ENCODE data around the gene SMO. TPM values are rescaled to one million over a fixed set of nuclear protein-coding genes. Genes with fewer than 3 reads are reported as not detected.

Gene SMO
- total RNA-seq, 2 donors from 2014 or later, result 75.5 to 76.2 TPM

DNA sequence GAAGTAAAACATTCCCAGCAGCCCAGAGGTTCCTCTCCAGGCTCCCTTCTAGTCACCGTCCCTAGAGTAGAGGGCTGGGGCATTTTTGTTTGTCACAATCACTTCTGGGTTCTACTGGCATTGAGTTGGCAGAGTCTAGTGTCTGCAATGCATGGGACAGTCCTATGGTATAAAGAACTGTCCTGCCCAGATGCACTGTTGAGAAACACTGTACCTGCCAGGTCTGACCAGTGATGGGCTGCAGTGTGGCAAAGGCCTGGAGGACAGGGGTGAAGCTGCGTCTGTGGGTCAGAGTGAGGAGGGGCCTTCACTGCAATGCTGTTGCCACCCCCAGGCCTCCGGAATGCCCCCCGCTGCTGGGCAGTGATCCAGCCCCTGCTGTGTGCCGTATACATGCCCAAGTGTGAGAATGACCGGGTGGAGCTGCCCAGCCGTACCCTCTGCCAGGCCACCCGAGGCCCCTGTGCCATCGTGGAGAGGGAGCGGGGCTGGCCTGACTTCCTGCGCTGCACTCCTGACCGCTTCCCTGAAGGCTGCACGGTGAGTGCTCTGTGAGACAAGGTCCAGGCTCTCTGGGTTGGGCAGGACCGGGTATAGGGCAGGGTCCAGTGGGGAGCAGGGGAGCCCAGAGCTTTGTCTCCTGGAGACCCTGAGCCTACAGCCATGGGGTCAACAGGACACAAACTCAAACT lies 14.8 kb downstream of the SMO start:
- no peaks in the 10 kb centered on the region for H3K9me3 Mint-ChIP-seq
- H3K4me3 Mint-ChIP-seq, result no peak overlapping the region
- WGBS, 2 experiments (ENCODE audit: insufficient coverage in 1 of 2, insufficient read length in 1 of 2), result 87 to 94% methylated on average over 7 to 14 of the region's 14 CpGs
- H3K9ac ChIP-seq (ENCODE audit: extremely low read depth, low read length, poor library complexity, severe bottlenecking), result no peak overlapping the region
- no peak for DNase-seq
- H3K9me3 ChIP-seq (ENCODE audit: control insufficient read depth, low read length), result peaks cover 5% of the 10 kb centered on the region
- H3K27me3 ChIP-seq (ENCODE audit: control insufficient read depth, insufficient read depth, low read length, poor library complexity, severe bottlenecking), result no peaks in the 10 kb centered on the region
- H3K27me3 Mint-ChIP-seq (ENCODE audit: insufficient read depth), result no peaks in the 10 kb centered on the region
- peaks cover 45% of the 10 kb centered on the region for H3K36me3 Mint-ChIP-seq (ENCODE audit: low read depth)
- H3K27ac ChIP-seq (ENCODE audit: low read depth, low read length), result no peak overlapping the region
- no peak overlapping the region for H3K4me3 ChIP-seq (ENCODE audit: low read length)
- TF ChIP-seq, protein P1, sequence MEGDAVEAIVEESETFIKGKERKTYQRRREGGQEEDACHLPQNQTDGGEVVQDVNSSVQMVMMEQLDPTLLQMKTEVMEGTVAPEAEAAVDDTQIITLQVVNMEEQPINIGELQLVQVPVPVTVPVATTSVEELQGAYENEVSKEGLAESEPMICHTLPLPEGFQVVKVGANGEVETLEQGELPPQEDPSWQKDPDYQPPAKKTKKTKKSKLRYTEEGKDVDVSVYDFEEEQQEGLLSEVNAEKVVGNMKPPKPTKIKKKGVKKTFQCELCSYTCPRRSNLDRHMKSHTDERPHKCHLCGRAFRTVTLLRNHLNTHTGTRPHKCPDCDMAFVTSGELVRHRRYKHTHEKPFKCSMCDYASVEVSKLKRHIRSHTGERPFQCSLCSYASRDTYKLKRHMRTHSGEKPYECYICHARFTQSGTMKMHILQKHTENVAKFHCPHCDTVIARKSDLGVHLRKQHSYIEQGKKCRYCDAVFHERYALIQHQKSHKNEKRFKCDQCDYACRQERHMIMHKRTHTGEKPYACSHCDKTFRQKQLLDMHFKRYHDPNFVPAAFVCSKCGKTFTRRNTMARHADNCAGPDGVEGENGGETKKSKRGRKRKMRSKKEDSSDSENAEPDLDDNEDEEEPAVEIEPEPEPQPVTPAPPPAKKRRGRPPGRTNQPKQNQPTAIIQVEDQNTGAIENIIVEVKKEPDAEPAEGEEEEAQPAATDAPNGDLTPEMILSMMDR (conservative IDR thresholded peaks at IDR 0.05), result no peak
- no peak overlapping the region for H3K27ac Mint-ChIP-seq
- no peaks in the 10 kb centered on the region for H3K4me1 Mint-ChIP-seq
- H3K36me3 ChIP-seq (ENCODE audit: control insufficient read depth, insufficient read depth, low read length), result peaks cover 20% of the 10 kb centered on the region
- no peaks in the 10 kb centered on the region for H3K4me1 ChIP-seq (ENCODE audit: control insufficient read depth, insufficient read depth, low read length)

DNA sequence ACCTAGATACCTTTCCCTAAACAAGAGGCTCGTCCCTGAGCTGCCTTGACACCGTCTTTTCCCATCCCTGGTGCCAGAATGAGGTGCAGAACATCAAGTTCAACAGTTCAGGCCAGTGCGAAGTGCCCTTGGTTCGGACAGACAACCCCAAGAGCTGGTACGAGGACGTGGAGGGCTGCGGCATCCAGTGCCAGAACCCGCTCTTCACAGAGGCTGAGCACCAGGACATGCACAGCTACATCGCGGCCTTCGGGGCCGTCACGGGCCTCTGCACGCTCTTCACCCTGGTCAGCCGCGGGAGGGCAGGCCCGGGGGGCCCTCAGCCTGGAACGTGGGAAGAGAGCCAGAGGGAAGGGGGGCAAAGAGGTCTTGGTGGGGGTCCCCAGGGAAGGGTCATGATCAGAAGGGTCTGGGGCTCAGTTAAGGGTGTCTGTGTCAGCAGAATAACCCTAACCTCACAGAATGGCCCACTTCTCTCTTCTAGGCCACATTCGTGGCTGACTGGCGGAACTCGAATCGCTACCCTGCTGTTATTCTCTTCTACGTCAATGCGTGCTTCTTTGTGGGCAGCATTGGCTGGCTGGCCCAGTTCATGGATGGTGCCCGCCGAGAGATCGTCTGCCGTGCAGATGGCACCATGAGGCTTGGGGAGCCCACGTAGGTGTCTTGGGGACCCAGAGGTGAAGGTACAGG lies 16.8 kb downstream of the SMO start:
- Histone ChIP-seq H3K36me3 (ENCODE audit: control insufficient read depth, insufficient read depth, low read length) (peaks cover 28% of the 10 kb centered on the region), H3K27ac (ENCODE audit: low read depth, low read length) (no peak overlapping the region), H3K9me3 (ENCODE audit: control insufficient read depth, low read length) (no peaks in the 10 kb centered on the region), H3K27me3 (ENCODE audit: control insufficient read depth, insufficient read depth, low read length, poor library complexity, severe bottlenecking) (no peaks in the 10 kb centered on the region), H3K4me1 (ENCODE audit: control insufficient read depth, insufficient read depth, low read length) (no peaks in the 10 kb centered on the region), H3K4me3 (ENCODE audit: low read length) (no peak overlapping the region), H3K9ac (ENCODE audit: extremely low read depth, low read length, poor library complexity, severe bottlenecking) (no peak overlapping the region)
- WGBS, 2 experiments (ENCODE audit: insufficient coverage in 1 of 2, insufficient read length in 1 of 2), result 91 to 95% methylated on average over 21 to 29 of the region's 29 CpGs
- Mint-ChIP-seq H3K9me3 (no peaks in the 10 kb centered on the region), H3K36me3 (ENCODE audit: low read depth) (peaks cover 43% of the 10 kb centered on the region), H3K27ac (no peak overlapping the region), H3K4me3 (no peak overlapping the region), H3K27me3 (ENCODE audit: insufficient read depth) (no peaks in the 10 kb centered on the region), H3K4me1 (no peaks in the 10 kb centered on the region)
- no peak for DNase-seq
- TF ChIP-seq, protein P1 (conservative IDR thresholded peaks at IDR 0.05), result no peak

DNA sequence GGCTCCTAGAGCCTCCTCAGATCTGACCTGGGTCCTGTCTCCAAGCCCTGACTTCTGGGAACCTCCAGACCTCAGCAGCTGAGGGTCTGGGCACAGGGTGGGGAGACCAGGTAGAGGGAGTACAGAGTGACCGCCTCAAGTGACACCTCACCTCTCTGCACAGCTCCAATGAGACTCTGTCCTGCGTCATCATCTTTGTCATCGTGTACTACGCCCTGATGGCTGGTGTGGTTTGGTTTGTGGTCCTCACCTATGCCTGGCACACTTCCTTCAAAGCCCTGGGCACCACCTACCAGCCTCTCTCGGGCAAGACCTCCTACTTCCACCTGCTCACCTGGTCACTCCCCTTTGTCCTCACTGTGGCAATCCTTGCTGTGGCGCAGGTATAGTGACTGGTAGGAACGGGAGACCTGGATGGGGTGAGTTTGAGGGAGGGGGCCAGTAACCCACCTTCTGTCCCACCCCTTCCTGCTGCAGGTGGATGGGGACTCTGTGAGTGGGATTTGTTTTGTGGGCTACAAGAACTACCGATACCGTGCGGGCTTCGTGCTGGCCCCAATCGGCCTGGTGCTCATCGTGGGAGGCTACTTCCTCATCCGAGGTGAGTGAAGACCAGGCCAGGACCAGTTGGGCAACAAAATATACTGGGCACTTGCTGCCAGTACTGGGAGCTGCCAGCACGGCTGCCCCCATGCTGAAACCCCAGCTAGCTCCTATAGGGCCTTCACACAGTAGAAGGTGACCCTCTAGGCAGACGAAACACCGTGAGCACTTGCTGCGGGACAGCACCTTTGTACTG lies 17.8 kb downstream of the SMO start:
- Histone ChIP-seq H3K27me3 (ENCODE audit: control insufficient read depth, insufficient read depth, low read length, poor library complexity, severe bottlenecking) (no peaks in the 10 kb centered on the region), H3K4me3 (ENCODE audit: low read length) (no peak overlapping the region), H3K36me3 (ENCODE audit: control insufficient read depth, insufficient read depth, low read length) (peaks cover 36% of the 10 kb centered on the region), H3K27ac (ENCODE audit: low read depth, low read length) (no peak overlapping the region), H3K9ac (ENCODE audit: extremely low read depth, low read length, poor library complexity, severe bottlenecking) (no peak overlapping the region), H3K4me1 (ENCODE audit: control insufficient read depth, insufficient read depth, low read length) (no peaks in the 10 kb centered on the region), H3K9me3 (ENCODE audit: control insufficient read depth, low read length) (no peaks in the 10 kb centered on the region)
- TF ChIP-seq, protein P1 (conservative IDR thresholded peaks at IDR 0.05), result no peak
- Mint-ChIP-seq H3K27ac (no peak overlapping the region), H3K36me3 (ENCODE audit: low read depth) (peaks cover 51% of the 10 kb centered on the region), H3K4me3 (no peak overlapping the region), H3K27me3 (ENCODE audit: insufficient read depth) (no peaks in the 10 kb centered on the region), H3K4me1 (no peaks in the 10 kb centered on the region), H3K9me3 (no peaks in the 10 kb centered on the region)
- WGBS, 2 experiments (ENCODE audit: insufficient coverage in 1 of 2, insufficient read length in 1 of 2), result 94 to 97% methylated on average over 12 to 18 of the region's 18 CpGs
- DNase-seq, result no peak

Data from endodermal cell (in vitro differentiated cells).